SW 1271 (cell line): ENCODE measurements around the gene ESAM.

Source experiments
- DNase-seq, 2 experiments: peaks; one replicate each; lab custom pipeline; 2025; lab: John Stamatoyannopoulos, UW

The ESAM gene

DNA sequence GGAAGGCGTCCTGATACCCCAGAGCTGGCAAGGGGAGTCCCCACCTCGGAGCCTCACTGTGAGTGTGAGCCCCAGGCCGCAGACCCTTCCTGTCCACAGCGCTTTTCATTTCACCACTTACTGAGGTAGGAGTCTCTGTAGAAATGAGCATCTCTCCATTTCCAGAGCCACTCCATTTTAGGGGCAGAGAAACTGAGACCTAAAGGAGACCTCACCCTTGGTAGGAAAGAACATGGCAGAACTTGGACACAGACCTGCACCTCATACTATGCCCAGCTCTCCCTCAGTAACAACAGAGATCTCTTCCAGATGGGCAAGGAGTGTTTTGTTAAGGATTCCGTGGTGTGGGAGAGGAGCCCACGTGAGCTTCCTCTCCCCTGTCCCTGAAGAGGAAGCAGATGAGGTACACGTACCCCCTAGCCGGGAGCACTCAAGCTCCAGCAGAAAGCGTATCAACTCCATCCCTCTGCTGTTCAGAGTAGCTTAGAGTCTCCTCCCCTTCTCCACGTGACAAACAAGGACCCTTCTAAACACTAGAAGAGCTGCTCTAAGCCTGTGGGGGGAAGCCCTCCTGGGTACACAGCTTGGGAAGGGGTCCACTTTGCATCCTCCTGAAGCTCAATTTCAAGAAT is 9.5 kb downstream of the ESAM start:
- no peak for DNase-seq

DNA sequence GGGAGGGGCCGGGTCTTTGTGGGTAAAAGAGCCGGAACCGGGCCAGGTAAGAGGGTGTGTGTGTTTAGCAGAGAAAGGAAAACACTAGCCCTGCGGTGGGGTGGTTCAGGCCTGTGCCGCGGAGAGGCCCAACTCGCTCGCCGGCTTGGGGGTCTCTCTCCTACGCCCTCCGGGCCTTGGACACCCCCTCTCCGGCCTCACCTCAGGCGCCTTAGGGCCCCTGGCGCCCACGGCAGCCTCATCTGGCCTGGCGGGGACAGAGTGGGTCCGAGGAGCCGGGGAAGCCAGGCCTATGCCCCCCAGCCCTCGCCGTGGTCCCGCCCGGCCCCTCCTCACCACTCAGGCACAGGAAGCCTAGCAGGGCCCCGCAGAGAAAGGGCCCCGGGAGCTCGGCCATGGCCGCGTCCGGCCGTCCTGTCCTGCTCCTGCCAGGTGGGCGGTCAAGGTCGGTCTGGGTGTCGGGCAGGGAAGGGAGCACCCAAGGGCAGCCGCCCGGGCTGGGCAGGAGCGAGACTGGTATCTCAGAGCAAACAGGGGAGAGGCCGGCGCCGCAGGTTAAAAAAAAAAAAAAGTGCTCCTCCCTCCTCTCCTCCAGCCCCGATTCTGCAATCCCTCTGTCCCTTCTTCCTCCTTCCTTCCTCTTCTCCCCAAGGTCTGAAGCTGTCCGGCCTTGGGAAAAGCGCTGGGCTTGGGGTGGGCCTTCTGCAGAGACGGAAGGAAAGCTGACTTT is 10.2 kb downstream of the ESAM start, which contains the start of gene VSIG2:
TSS of gene VSIG2 (minus strand) at position 515 of the 730 bp plus-strand sequence. CDS start at position 397, 118 bp downstream.
- DNase-seq: no peak

DNA sequence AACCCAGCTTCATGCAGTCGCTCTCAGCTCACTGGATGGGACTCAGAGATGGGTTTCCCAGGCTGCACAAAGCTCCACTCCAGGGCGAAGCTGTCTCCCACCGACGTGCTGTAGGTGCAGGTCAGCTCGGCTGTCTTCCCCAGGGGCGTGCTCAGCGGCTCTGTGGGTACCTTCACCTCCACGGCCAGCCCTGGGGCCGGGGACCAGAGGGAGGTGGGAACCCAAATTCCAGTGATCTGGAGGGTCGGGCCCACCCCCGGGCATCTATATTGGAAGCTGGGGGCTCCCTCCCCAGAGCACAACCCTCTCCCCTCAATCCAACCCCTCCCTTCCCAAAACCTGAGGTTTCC is 10.7 kb downstream of the ESAM start:
- no peak for DNase-seq

DNA sequence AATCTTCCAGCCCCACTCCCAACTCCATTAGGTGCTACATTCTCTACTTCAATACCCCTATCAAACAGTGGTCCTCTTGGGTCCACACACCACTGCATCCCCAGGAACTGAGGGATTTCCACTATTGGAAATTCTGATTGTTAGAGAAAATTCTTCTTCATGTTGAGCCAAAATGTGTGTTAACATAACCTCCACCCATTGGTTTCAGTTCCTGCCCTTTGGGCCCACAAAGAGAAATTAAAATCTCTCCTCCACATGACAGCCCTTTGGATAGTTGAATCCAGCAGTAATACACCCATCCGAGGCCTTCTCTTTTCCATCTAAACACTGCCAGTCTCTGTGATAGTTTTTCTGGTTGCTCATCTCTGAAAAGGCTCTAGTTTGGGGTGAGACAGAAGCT is 12.2 kb downstream of the ESAM start:
- DNase-seq: no peak

- peak; percentile 37 for DNase-seq
These were observed 13.4 kb downstream of the ESAM start for GRCh38 chr11:124748481-124749343.

GRCh38 chr11:124748100-124748418 is 14.0 kb downstream of the ESAM start:
- DNase-seq: no peak

DNA sequence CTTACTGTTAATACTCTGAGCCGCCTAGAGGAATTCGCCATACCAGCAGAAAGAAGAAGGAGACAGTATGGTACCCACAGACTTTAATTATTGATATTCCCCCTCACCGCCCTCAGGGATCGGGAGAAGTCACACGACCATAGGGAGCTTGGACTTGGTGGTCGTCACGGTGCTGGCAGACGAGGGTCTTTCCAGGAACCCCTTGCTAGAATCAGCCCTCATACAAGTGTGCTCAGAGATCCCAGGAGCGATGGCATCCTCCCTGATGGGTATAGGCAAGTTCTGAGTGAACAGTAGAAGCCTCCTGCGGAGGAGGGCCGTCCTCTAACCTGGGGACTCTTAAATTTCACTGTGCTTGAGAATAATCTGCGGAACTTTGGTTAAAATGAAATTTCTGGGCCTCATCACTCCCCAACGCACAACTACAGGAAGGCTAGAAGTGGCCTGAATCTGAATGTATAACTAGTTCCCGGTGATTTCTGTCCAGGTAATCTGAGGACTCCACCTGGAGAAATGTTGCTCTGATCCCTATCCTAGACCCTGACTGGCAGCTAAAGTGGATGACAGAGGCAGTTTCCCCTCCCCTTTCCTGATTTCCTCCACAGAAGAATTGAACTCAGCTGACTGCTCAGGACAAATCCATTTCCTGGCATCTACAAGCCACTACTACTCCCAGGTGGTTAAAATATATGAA is 14.5 kb downstream of the ESAM start:
- DNase-seq: peak in 1 of 2 experiments; percentile 12

- DNase-seq: peak; percentile 60 to 84
These were observed 15.4 kb downstream of the ESAM start for GRCh38 chr11:124746621-124747243.

DNA sequence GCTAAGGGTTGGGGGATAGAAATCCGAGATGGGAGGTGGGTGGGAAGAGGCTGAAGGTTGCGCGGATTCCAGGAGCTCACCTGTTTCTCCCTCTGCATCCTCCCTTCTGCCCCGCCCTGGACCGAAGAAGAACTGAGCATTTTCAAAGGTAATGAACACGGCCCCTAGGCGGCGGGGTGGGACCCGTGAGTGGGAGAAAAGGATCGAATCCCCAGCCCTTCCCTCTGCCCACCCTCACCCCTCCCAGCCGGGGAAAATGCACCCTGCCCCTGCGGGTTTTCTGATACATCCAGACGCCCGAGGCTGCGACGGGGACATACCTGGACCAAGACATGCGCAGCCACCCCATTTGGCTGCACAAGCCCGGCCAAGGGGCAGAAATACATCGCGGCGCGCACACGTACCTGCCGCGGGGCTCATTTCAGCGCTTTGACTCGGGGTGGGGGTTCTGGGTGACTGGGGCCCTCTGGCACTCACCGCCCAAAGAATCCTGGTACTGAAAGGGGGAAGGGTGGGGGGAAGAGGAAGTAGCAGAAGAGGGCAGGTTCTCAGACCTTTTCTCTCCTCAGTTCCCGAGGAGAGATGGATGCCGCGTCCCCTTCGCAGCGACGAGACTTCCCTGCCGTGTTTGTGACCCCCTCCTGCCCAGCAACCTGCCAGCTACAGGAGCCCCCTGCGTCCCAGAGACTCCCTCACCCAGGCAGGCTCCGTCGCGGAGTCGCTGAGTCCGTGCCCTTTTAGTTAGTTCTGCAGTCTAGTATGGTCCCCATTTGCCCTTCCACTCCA is 16.1 kb downstream of the ESAM start:
- DNase-seq: no peak

- no peak for DNase-seq
These were observed 16.7 kb downstream of the ESAM start for GRCh38 chr11:124745270-124745834.

- no peak for DNase-seq
These were observed 19.0 kb downstream of the ESAM start for GRCh38 chr11:124743050-124743449.

- DNase-seq: no peak
These were observed 19.5 kb downstream of the ESAM start for GRCh38 chr11:124742555-124742954.

GRCh38 chr11:124740277-124740882 is 21.7 kb downstream of the ESAM start:
- DNase-seq: peak in 1 of 2 experiments; percentile 48

- DNase-seq: peak; percentile 50 to 78
These were observed 22.4 kb downstream of the ESAM start, which contains the start of gene NRGN for GRCh38 chr11:124739479-124740276. Gene NRGN, plus strand, starts transcription at chr11:124739942. Its CDS starts 143 bp downstream, at chr11:124740085.

DNA sequence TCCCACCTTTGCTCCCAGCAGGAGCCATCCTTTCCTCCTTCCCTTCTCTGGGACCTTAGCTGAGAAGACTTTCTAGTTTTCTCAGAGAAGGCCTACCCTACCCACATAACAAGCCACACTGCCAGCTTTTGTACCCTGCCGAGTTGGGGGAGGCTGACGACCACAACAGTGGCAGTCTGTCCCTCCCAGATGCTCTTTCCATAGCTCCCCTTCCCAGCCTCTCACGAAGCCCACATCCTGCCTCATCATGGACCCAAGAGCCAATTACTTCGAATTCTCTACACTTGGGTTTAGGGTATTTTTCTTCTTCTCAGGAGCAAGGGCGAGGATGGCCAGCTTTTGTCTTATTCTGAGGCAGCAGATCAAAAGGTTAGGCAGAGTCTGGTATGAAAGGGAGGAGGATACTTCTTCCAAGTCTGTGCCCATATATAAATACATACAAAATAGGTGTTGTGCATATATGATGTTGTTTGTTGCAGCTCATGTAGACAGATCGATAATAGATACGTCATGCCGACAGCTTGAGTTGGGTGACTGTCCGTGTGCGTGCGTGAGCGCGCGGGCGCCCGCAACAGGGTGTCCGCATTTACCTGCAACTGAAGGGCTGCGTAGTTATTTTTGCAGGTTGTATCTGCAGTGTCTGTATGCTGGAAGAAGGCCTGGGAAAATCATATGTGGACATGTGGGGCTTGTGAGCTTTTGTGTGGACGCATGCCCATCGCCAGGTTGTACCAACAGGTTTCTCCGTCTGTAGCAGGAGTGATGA is 23.2 kb downstream of the ESAM start:
- DNase-seq: no peak

GRCh38 chr11:124737638-124738305 is 24.3 kb downstream of the ESAM start:
- DNase-seq: no peak

DNA sequence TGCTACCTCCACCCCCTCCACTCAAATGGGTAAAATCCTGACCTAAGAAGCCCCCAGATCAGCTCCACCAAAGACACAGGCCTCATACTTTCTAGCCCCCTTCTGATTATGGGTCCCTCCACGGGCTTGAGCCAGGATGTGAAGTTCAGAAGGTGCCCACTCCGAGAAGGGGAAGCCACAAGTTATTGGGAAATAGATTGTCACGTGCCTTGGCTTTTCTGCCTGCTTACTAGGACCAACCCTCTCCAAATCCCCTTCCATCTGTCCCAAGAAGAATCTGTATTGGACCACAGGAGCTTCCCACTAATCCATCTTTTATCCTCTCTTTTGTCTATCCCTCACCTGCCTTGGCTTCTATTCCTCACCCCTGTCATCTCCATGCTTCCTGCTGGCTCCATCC is 25.4 kb downstream of the ESAM start:
- DNase-seq: no peak

DNA sequence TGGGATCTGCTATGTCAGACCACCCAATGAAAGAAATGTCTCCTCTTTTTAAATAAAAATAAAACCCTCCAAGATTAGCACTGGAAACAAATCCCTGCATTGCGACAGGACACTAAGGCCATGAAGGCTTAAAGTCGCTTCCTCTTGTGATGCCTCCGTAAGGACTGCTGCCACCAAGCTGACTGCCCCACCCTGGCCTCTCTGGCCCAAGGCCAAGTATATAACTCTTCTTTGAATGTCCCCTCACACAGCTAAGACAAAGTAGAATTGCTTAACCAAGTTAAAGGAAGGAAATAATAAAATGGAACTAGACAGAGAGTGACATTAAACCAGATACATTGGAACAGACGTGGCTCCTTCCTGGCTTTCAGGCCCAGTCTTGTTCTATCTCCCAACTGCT is 29.9 kb downstream of the ESAM start:
- DNase-seq: no peak
